Activated CD8-positive, alpha-beta memory T cell treated with anti-CD3 and anti-CD28 coated beads for 24 hours (primary cell): Measurements from ENCODE around the gene CXCL17.
"Not testable (repeated sequence)": the region's sequence is repeated elsewhere in the genome, so short reads cannot be mapped to it uniquely, and the experiment has no call there.

Experiments used
- DNase-seq: peaks from one replicate; pipeline ENCODE4 v3.0.0-alpha.2; 2020

CXCL17 gene, protein sequence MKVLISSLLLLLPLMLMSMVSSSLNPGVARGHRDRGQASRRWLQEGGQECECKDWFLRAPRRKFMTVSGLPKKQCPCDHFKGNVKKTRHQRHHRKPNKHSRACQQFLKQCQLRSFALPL

GRCh38 chr19:42442833-42443232 lies at the start of gene CXCL17:
Gene CXCL17, minus strand, starts transcription at chr19:42442946. Its CDS starts 114 bp downstream, at chr19:42442832.
- no peak for DNase-seq

- DNase-seq = no peak
Observed at GRCh38 chr19:42488783-42489521, 46.2 kb upstream of the CXCL17 start.

GRCh38 chr19:42487798-42488178 lies 45.0 kb upstream of the CXCL17 start:
- DNase-seq = no peak

DNA sequence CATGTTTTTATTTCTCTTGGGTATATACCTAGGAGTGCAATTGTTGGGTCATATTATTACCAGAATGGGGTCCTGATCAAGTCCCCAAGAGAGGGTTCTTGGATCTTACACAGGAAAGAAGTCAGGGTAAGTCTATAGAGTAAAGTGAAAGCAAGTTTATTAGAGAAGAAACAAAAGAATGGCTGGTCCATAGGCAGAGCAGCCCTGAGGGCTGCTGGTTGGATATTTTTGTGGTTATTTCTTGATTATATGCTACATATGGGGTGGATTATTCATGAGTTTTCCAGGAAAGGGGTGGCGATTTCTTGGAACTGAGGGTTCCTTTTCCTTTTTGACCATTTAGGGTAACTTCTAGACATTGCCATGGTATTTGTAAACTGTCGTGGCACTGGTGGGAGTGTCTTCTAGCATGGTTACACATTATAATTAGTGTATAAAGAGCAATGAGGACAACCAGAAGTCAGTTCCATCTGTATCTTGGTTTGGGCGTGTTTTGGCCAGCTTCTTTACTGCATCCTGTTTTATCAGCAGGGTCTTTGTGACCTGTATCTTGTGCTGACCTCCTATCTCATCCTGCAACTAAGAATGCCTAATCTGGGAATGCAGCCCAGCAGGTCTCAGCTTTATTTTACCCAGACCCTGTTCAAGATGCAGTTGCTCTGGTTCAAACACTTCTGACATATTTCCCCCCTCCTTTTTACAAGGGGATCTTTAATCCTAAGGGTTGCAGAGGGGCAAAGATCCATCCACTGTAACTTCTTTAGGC lies 44.5 kb upstream of the CXCL17 start:
- DNase-seq = no peak

DNA sequence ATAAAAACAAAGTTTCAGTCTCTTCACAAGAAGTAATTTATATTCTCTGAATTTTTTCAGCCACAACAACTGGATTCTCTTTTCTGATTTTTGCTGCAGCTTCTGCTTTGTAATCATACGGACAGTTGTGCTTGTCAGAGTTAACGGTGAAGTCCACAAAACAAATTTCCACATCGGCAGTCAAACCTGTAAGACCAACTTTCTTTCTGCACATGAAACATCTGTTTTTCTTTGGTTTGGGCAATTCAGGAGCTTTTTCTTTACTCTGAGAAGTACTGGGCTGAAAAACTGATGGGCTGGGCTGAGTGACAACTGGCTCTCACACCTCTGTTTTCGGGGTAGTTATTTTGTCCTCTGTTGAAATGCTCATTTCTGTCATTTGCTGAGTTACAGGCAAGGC lies 42.3 kb upstream of the CXCL17 start:
- DNase-seq = not testable (repeated sequence)

DNA sequence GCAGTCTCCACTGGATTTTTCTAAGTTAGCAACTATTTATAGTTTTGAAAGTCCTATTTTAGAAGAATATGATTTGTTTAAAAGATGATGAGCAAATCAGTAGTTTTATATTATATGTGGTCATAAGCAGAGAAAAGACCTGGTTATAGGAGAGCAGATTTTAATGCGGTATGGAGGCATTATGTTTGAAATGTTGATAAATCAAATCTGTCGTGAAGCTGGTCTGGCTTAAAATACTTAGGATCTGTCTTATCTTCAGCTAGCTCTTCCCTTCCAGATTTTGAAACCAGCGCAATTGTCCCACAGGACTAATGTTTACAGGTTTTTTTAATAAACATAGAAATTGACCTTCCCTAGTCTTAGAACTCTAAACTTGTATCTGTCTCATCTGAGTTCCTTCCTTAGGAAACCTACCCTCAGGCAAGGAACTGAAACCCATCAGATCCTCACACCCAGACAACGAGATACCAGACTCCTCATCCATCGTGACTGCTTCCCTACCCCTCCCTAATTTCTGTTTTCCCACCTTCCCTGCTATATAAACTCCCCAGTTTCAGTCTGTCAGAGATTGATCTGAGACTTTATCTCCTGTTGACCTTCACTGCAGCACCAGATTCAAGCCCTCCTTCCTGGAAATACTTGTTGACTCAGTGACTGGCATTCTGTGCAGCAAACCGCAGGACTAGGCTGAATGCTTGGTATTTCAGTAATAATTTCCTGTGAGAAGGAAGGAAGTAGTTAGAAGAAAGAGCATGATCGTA lies 37.8 kb upstream of the CXCL17 start:
- DNase-seq = no peak

DNA sequence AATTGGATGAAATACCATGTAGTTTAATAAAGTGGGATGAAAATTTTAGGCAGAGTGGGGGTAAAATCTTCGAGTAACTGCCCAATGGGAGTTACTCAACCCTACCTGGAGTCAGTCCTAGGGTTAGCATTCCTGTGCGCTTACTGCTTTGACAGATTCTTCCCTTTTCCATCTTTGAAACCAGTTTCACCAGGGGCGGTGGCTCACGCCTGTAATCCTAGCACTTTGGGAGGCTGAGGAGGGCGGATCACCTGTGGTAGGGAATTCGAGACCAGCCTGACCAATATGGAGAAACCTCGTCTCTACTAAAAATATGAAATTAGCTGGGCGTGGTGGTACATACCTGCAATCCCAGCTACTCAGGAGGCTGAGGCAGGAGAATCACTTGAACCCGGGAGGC lies 37.0 kb upstream of the CXCL17 start:
- no peak for DNase-seq

- DNase-seq = no peak
Observed at GRCh38 chr19:42478765-42479311, 36.1 kb upstream of the CXCL17 start.

- DNase-seq = no peak
Observed at GRCh38 chr19:42477933-42478332, 35.2 kb upstream of the CXCL17 start.

GRCh38 chr19:42477117-42477516 lies 34.4 kb upstream of the CXCL17 start:
- DNase-seq = no peak

GRCh38 chr19:42475366-42475765 lies 32.6 kb upstream of the CXCL17 start:
- no peak for DNase-seq

GRCh38 chr19:42474743-42475142 lies 32.0 kb upstream of the CXCL17 start:
- DNase-seq = no peak

GRCh38 chr19:42473686-42474085 lies 30.9 kb upstream of the CXCL17 start:
- no peak for DNase-seq

- no peak for DNase-seq
Observed at GRCh38 chr19:42472402-42473147, 29.8 kb upstream of the CXCL17 start.

DNA sequence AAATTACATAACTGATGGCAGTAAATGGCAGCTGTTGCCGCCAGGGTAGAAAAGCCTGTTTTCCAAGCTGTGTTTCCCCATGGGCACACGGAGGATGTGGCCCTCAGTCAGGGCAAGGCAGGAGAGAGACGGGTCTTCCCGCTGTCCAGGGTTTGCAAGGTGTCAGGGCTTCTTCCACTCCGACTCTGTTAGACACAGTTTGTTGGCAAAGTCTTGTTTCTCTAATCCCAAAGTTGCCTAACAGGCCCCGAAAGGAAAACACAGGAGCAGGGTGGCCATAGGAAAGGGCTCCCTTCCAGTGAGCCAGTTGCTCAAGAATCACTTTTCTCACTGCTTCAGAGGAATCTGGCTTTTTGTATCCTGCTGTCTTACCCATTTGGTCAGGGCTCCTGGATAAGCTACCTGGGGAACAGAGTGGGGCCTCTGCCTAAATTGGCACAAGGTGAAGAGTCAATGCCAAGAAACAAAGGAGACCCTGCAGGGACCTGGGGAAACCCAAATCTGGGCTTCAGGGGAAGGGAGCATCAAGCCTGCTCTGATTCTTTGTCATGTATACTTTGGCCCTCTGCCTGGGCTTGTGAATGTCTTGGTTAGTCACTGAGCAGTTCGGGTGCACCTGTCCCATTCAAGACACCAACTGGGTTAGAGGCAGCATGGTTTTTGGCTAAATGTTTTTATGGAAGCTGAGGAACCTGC lies 29.0 kb upstream of the CXCL17 start:
- no peak for DNase-seq

DNA sequence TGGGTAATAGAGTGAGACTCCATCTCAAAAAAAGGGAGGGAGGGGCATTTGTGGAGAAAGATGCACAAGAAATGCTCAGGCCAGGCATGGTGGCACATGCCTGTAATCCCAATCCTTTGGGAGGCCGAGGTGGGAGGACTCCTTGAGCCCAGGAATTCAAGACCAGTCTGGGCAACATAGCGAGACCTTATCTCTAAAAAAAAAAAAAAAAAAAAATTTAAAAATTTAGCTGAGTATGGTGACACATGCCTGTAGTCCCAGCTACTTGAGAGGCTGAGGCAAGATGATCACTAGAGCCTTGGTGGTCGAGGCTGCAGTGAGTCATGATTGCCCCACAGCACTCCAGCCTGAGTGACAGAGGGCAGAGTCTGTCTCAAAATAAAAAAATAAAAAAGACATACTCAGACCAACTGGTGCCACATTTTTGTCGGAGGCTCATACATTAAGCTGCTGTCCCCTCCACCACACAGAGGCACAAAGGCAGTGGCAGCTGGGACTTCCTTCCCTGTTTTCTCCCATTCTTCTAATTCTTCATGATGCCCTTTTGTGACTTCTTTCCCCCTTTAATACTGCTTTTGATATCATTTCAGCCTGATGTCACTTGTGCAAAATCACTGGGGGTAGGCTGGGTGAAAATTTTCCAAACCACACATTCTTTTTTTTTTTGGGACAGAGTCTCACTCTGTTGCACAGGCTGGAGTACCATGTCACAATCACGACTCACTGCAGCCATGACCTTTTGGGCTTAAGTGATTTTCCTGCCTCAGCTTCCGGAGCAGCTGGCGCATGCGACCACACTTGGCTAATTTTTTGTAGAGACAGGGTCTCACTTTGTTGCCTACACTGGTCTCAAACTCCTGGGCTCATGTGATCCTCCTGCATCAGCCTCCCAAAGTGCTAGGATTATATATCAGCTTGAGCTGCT lies 26.8 kb upstream of the CXCL17 start:
- DNase-seq = no peak

GRCh38 chr19:42468273-42468796 lies 25.6 kb upstream of the CXCL17 start:
- no peak for DNase-seq

- DNase-seq = no peak
Observed at GRCh38 chr19:42467183-42467760, 24.5 kb upstream of the CXCL17 start.

- DNase-seq = no peak
Observed at GRCh38 chr19:42466521-42467182, 23.9 kb upstream of the CXCL17 start.
